SK-N-SH (cell line): ENCODE data around the gene CCDC68. TPM values are rescaled to one million over a fixed set of nuclear protein-coding genes. Genes with fewer than 3 reads are reported as not detected.
A peak's percentile ranks its signal among the peaks of the same experiment; 100 is the strongest.

Experiments
- CTCF ChIA-PET: fragments of 300-600, 350-600 bp; formaldehyde crosslinking; extraction: SDS; loops from one replicate; lab custom pipeline; 2021; lab: Yijun Ruan, JAX
- POLR2A ChIA-PET: fragments of 350-600 bp; sonication (Branson Sonifier 250); formaldehyde crosslinking; extraction: SDS; loops from one replicate; lab custom pipeline; 2020; ENCODE audit warnings: antibody characterized with exemption, inconsistent platforms; lab: Yijun Ruan, JAX
- DNase-seq: peaks from one replicate; pipeline ENCODE4 v3.0.0; 2012
- H2AFZ ChIP-seq: fragments of 200-600 bp; sonication (generic); 2 replicates; pipeline ENCODE4 v1.8.1; 2016; ENCODE audit warnings: antibody characterized with exemption, mild to moderate bottlenecking, low read depth
- H3F3A ChIP-seq: fragments of 200-600 bp; sonication (generic); replicated peaks from 2 replicates; pipeline ENCODE3; 2016; ENCODE audit warnings: antibody characterized with exemption, mild to moderate bottlenecking; ENCODE audit not compliant: insufficient read depth
- H3K27ac ChIP-seq, 2 experiments: fragments of 200-500 bp in 1 of 2; fragments of 200-600 bp in 1 of 2; sonication (Bioruptor generic) in 1 of 2; sonication (generic), shearing (Covaris generic) in 1 of 2; 2 replicates each; pipeline versions ENCODE4 v1.5.1 to v1.6.1; 2014 to 2016; ENCODE audit warnings: low read depth in 2 of 2, inconsistent platforms in 1 of 2, low read length in 1 of 2, mild to moderate bottlenecking in 1 of 2, mixed read lengths in 1 of 2
- H3K27me3 ChIP-seq: fragments of 200-600 bp; sonication (generic), shearing (Covaris generic); 2 replicates; pipeline ENCODE4 v1.6.1; 2016; ENCODE audit warnings: mixed run types; ENCODE audit not compliant: insufficient read depth
- H3K36me3 ChIP-seq, 2 experiments: fragments of 200-500 bp in 1 of 2; fragments of 200-600 bp in 1 of 2; sonication (Bioruptor generic) in 1 of 2; sonication (generic) in 1 of 2; replicated peaks in 1 of 2; 2 replicates each; pipeline versions ENCODE3 to v1.5.1; 2014 to 2016; ENCODE audit warnings: low read length in 1 of 2, mild to moderate bottlenecking in 1 of 2; ENCODE audit not compliant: insufficient read depth in 2 of 2, control insufficient read depth in 1 of 2
- H3K4me1 ChIP-seq, 2 experiments: fragments of 200-500 bp in 1 of 2; fragments of 200-600 bp in 1 of 2; sonication (Bioruptor generic) in 1 of 2; sonication (generic), shearing (Covaris generic) in 1 of 2; 2 replicates each; pipeline versions ENCODE4 v1.5.1 to v1.6.1; 2014 to 2016; ENCODE audit warnings: low read depth in 1 of 2, low read length in 1 of 2, mixed run types in 1 of 2; ENCODE audit not compliant: insufficient read depth in 2 of 2, control insufficient read depth in 1 of 2
- H3K4me2 ChIP-seq: fragments of 200-600 bp; sonication (generic), shearing (Covaris generic); 2 replicates; pipeline ENCODE4 v1.6.1; 2017; ENCODE audit warnings: mixed run types
- H3K4me3 ChIP-seq, 2 experiments: fragments of 200-500 bp in 1 of 2; fragments of 200-600 bp in 1 of 2; sonication (Bioruptor generic) in 1 of 2; sonication (generic), shearing (Covaris generic) in 1 of 2; 2 replicates each; pipeline versions ENCODE4 v1.5.1 to v1.8.1; 2014 to 2016; ENCODE audit warnings: low read depth in 2 of 2, inconsistent platforms in 1 of 2, low read length in 1 of 2, mild to moderate bottlenecking in 1 of 2, mixed read lengths in 1 of 2, moderate library complexity in 1 of 2
- H3K79me2 ChIP-seq: fragments of 200-600 bp; sonication (generic); 2 replicates; pipeline ENCODE4 v1.8.1; 2017; ENCODE audit warnings: mild to moderate bottlenecking; ENCODE audit not compliant: insufficient read depth
- H3K9ac ChIP-seq: fragments of 200-600 bp; sonication (generic); 2 replicates; pipeline ENCODE4 v1.6.1; 2017; ENCODE audit warnings: mixed run types
- H3K9me2 ChIP-seq: fragments of 200-600 bp; sonication (generic); 2 replicates; pipeline ENCODE4 v1.6.1; 2017; ENCODE audit warnings: mixed run types
- H3K9me3 ChIP-seq: fragments of 200-600 bp; sonication (generic); 2 replicates; pipeline ENCODE4 v1.6.1; 2017; ENCODE audit warnings: mixed run types, mild to moderate bottlenecking, moderate library complexity
- H4K20me1 ChIP-seq: fragments of 200-600 bp; sonication (generic); 2 replicates; pipeline ENCODE4 v1.6.1; 2017; ENCODE audit warnings: mild to moderate bottlenecking, mixed run types; ENCODE audit not compliant: insufficient read depth
- CHD2 ChIP-seq: fragments of 150-350 bp; IDR thresholded peaks from 2 replicates; pipeline ENCODE4 v1.6.1; 2018; ENCODE audit warnings: low read length; ENCODE audit not compliant: partially characterized antibody
- MXI1 ChIP-seq: IDR thresholded peaks from 2 replicates; pipeline ENCODE4 v1.6.1; 2012; ENCODE audit warnings: mild to moderate bottlenecking, low read depth, low read length, improper control_type of control experiment
- TAF1 ChIP-seq: IDR thresholded peaks from 2 replicates; pipeline ENCODE4 v1.6.1; 2012; ENCODE audit warnings: low read depth, mild to moderate bottlenecking, low read length, moderate library complexity, borderline replicate concordance
- TCF12 ChIP-seq: IDR thresholded peaks from 2 replicates; pipeline ENCODE4 v1.4.0; 2012
- TEAD4 ChIP-seq: IDR thresholded peaks from 2 replicates; pipeline ENCODE4 v1.4.0; 2012; ENCODE audit warnings: mild to moderate bottlenecking, borderline replicate concordance; ENCODE audit not compliant: insufficient read depth
- WGBS: methylation state at CpG from one replicate; pipeline ENCODE4 v1.1.6; 2017; ENCODE audit warnings: low lambda C conversion rate; 5-methylcytosine and 5-hydroxymethylcytosine counted together
- polyA plus RNA-seq, 3 experiments: library from polyadenylated mRNA; depleted of rRNA; stranded (reverse); fragments of >200 nt; gene quantifications; 2 replicates each; pipeline ENCODE4 v1.2.3, GENCODE V29; 2012
- TF ChIP-seq, protein P1 (sequence below): IDR thresholded peaks from 2 replicates; pipeline ENCODE4 v1.6.1; 2012; ENCODE audit warnings: mild to moderate bottlenecking, low read depth, low read length, moderate library complexity
- TF ChIP-seq, protein P2 (sequence below): IDR thresholded peaks from 2 replicates; pipeline ENCODE4 v1.4.0; 2012; ENCODE audit warnings: low read depth
- TF ChIP-seq, protein P3 (sequence below): fragments of 150-350 bp; IDR thresholded peaks from 2 replicates; pipeline ENCODE4 v1.6.1; 2016; ENCODE audit warnings: mild to moderate bottlenecking, low read depth, low read length

CCDC68 gene
- polyA plus RNA-seq, 1 of the 3 experiments (the other 2 are of a cell fraction), result not detected

DNA sequence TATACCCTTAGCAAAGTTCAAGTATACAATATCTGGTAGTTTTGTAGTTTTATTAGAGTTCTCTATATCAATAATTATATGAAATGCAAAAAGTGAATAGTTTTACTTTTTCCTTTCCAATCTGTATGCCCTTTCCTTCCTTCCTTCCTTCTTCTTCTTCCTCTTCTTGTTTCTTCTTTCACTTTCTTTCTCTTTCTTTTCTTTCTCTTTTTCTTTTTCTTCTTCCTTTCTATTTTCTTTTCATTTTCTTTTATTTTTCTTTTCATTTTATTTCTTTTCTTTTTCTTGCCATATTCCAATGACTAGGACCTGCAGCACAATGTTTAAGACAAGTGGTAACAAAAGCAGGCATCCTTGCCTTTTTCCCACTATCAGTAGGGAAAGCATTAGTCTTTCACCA is 59.8 kb downstream of the CCDC68 start (continued):
- TF ChIP-seq, protein P1, sequence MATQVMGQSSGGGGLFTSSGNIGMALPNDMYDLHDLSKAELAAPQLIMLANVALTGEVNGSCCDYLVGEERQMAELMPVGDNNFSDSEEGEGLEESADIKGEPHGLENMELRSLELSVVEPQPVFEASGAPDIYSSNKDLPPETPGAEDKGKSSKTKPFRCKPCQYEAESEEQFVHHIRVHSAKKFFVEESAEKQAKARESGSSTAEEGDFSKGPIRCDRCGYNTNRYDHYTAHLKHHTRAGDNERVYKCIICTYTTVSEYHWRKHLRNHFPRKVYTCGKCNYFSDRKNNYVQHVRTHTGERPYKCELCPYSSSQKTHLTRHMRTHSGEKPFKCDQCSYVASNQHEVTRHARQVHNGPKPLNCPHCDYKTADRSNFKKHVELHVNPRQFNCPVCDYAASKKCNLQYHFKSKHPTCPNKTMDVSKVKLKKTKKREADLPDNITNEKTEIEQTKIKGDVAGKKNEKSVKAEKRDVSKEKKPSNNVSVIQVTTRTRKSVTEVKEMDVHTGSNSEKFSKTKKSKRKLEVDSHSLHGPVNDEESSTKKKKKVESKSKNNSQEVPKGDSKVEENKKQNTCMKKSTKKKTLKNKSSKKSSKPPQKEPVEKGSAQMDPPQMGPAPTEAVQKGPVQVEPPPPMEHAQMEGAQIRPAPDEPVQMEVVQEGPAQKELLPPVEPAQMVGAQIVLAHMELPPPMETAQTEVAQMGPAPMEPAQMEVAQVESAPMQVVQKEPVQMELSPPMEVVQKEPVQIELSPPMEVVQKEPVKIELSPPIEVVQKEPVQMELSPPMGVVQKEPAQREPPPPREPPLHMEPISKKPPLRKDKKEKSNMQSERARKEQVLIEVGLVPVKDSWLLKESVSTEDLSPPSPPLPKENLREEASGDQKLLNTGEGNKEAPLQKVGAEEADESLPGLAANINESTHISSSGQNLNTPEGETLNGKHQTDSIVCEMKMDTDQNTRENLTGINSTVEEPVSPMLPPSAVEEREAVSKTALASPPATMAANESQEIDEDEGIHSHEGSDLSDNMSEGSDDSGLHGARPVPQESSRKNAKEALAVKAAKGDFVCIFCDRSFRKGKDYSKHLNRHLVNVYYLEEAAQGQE, result no peak
- TF ChIP-seq MXI1 (no peak), TCF12 (no peak)

- Histone ChIP-seq H4K20me1 (no peaks in the 10 kb centered on the region), H3K4me2 (no peak overlapping the region), H3K9ac (no peak overlapping the region), H3K9me3 (no peaks in the 10 kb centered on the region), H3K36me3 (no peaks in the 10 kb centered on the region)
- 56% methylated on average over 2 of the region's 2 CpGs for WGBS
- POLR2A ChIA-PET, result no interaction called here
- TF ChIP-seq TAF1 (no peak), TEAD4 (no peak), MXI1 (no peak), TCF12 (0 out of 2 replicates have a peak, but pooled peaks have one; percentile 4), CHD2 (no peak)
- TF ChIP-seq, protein P1, result no peak
- TF ChIP-seq, protein P2, sequence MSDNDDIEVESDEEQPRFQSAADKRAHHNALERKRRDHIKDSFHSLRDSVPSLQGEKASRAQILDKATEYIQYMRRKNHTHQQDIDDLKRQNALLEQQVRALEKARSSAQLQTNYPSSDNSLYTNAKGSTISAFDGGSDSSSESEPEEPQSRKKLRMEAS, result no peak
- TF ChIP-seq, protein P3, sequence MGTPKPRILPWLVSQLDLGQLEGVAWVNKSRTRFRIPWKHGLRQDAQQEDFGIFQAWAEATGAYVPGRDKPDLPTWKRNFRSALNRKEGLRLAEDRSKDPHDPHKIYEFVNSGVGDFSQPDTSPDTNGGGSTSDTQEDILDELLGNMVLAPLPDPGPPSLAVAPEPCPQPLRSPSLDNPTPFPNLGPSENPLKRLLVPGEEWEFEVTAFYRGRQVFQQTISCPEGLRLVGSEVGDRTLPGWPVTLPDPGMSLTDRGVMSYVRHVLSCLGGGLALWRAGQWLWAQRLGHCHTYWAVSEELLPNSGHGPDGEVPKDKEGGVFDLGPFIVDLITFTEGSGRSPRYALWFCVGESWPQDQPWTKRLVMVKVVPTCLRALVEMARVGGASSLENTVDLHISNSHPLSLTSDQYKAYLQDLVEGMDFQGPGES, result no peak
- TF ChIP-seq, all 33 proteins: peak for 1
- Histone ChIP-seq H3K4me1 (peaks cover 2 to 4% of the 10 kb centered on the region in 2 experiments; a peak in 3 of 4 replicates), H3K4me3 (no peak overlapping the region), H3F3A (no peaks in the 10 kb centered on the region), H3K79me2 (no peaks in the 10 kb centered on the region), H3K9me2 (no peaks in the 10 kb centered on the region), H3K27me3 (no peaks in the 10 kb centered on the region), H2AFZ (no peak overlapping the region), H3K27ac (no peak overlapping the region)
- CTCF ChIA-PET, result no interaction called here
- DNase-seq, result no peak
Measured at GRCh38 chr18:54888933-54889332, 70.3 kb downstream of the CCDC68 start.
